Measurements from ENCODE around the gene CDK18.

GRCh38 chr1:205545991-205546390 is 41.5 kb downstream of the CDK18 start:
- TF ChIP-seq CTCF (IDR thresholded peaks at IDR 0.05) (no peak), POLR2AphosphoS5 (IDR thresholded peaks at IDR 0.05) (no peak), POLR2A (IDR thresholded peaks at IDR 0.05) (no peak), EP300 (IDR thresholded peaks at IDR 0.05) (no peak)

Measured in upper lobe of left lung (tissue), 4 donors.